K562 (cell line): ENCODE measurements around the gene SS18L1. TPM values are rescaled to one million over a fixed set of nuclear protein-coding genes. Genes with fewer than 3 reads are reported as not detected.

Experiments used
- ATAC-seq: fragments of 200-7000 bp; cut with Tn5 transposase; 3 replicates; pipeline ENCODE4 v1.9.1; 2020; ENCODE audit warnings: moderate library complexity
- BruUV-seq: library from RNA; stranded (reverse); fragments of 400-500 nt; replicated peaks from 2 replicates; lab custom pipeline; 2021; lab: Mats Ljungman, UMichigan
- CTCF ChIA-PET: fragments of 300-600 bp; formaldehyde crosslinking; extraction: SDS; loops from one replicate; lab custom pipeline; 2021; ENCODE audit warnings: low intra/inter-chr PET ratio; lab: Yijun Ruan, JAX
- POLR2A ChIA-PET: fragments of 300-600, 350-650 bp; sonication (Branson Sonifier 250); formaldehyde crosslinking; extraction: SDS; loops from one replicate; lab custom pipeline; 2021; ENCODE audit warnings: antibody characterized with exemption, inconsistent platforms; lab: Yijun Ruan, JAX
- DNase-seq, 4 experiments: peaks; one replicate each; pipeline versions ENCODE4 v3.0.0 to v3.0.0-alpha.2; 2011 to 2018; ENCODE audit warnings: low spot score in 3 of 4, mixed read lengths in 3 of 4; ENCODE audit errors: extremely low read depth in 1 of 4
- FAIRE-seq: peaks from 2 replicates; lab custom pipeline; 2011; peaks lifted over from hg19 to GRCh38; lab: Jason Lieb, UNC
- H2AFZ ChIP-seq: 2 replicates; pipeline ENCODE4 v1.6.0; 2011; ENCODE audit warnings: low read depth, low read length, control low read depth, inconsistent platforms
- H3K27ac ChIP-seq: fragments of 200-600 bp; 3 replicates; pipeline ENCODE4 v1.8.0; 2011; ENCODE audit warnings: low read depth, mild to moderate bottlenecking, control low read depth, inconsistent platforms, low read length, moderate library complexity, mixed read lengths; ENCODE audit errors: extremely low read depth
- H3K27me3 ChIP-seq, 2 experiments: fragments of 300-600 bp in 1 of 2; 2 replicates in 1 of 2; 3 replicates in 1 of 2; pipeline versions ENCODE4 v1.6.0 to v1.8.0; 2011; ENCODE audit warnings: inconsistent platforms in 2 of 2, low read length in 2 of 2, mild to moderate bottlenecking in 1 of 2, mixed read lengths in 1 of 2, moderate library complexity in 1 of 2; ENCODE audit not compliant: control insufficient read depth in 2 of 2, insufficient read depth in 2 of 2
- H3K36me3 ChIP-seq: fragments of 300-600 bp; 3 replicates; pipeline ENCODE4 v1.8.0; 2011; ENCODE audit warnings: mild to moderate bottlenecking, low read length, inconsistent platforms; ENCODE audit not compliant: control insufficient read depth, insufficient read depth
- H3K4me1 ChIP-seq, 2 experiments: fragments of 200-600 bp in 1 of 2; replicated peaks in 1 of 2; 2 replicates in 1 of 2; 3 replicates in 1 of 2; pipeline versions ENCODE4 v1.5.1 to v1.8.0; 2011; ENCODE audit warnings: inconsistent platforms in 2 of 2, low read length in 2 of 2, mild to moderate bottlenecking in 1 of 2, mixed read lengths in 1 of 2, moderate library complexity in 1 of 2; ENCODE audit not compliant: control insufficient read depth in 2 of 2, insufficient read depth in 2 of 2
- H3K4me2 ChIP-seq: 2 replicates; pipeline ENCODE4 v1.6.1; 2011; ENCODE audit warnings: low read length, control low read depth, inconsistent platforms, mixed read lengths; ENCODE audit not compliant: insufficient read depth
- H3K4me3 ChIP-seq: fragments of 200-600 bp; sonication (generic), shearing (Covaris generic); 2 replicates; pipeline ENCODE4 v1.5.1; 2016; ENCODE audit warnings: control low read depth, inconsistent platforms
- H3K79me2 ChIP-seq: fragments of 200-600 bp; 3 replicates; pipeline ENCODE4 v1.8.0; 2011; ENCODE audit warnings: low read length, inconsistent platforms; ENCODE audit not compliant: control insufficient read depth, insufficient read depth
- H3K9ac ChIP-seq, 2 experiments: 2 replicates each; pipeline versions ENCODE4 v1.6.0 to v1.6.1; 2011; ENCODE audit warnings: low read depth in 2 of 2, low read length in 2 of 2, control low read depth in 1 of 2, inconsistent platforms in 1 of 2, mild to moderate bottlenecking in 1 of 2, mixed read lengths in 1 of 2; ENCODE audit not compliant: insufficient read depth in 1 of 2
- H3K9me1 ChIP-seq: one replicate; pipeline ENCODE4 v1.6.0; 2011; ENCODE audit warnings: inconsistent platforms, mild to moderate bottlenecking, low read length, moderate library complexity; ENCODE audit not compliant: control insufficient read depth, insufficient read depth
- H3K9me3 ChIP-seq: replicated peaks from 2 replicates; pipeline ENCODE4 v1.5.1; 2011; ENCODE audit warnings: low read depth, low read length, inconsistent platforms; ENCODE audit not compliant: control insufficient read depth, insufficient read depth
- H4K20me1 ChIP-seq: replicated peaks from 2 replicates; pipeline ENCODE4 v1.6.1; 2011; ENCODE audit warnings: low read length, inconsistent platforms, mixed read lengths; ENCODE audit not compliant: control insufficient read depth, insufficient read depth
- BCLAF1 ChIP-seq, 2 experiments: fragments of 450-650 bp in 1 of 2; IDR thresholded peaks; 2 replicates each; pipeline ENCODE4 v1.6.1; 2011 to 2017; ENCODE audit warnings: low read depth in 2 of 2, antibody characterized with exemption in 1 of 2, borderline replicate concordance in 1 of 2, low read length in 1 of 2, mild to moderate bottlenecking in 1 of 2, mixed read lengths in 1 of 2; ENCODE audit not compliant: control insufficient read depth in 1 of 2
- CHD4 ChIP-seq: fragments of 200-600 bp; sonication (generic); IDR thresholded peaks from 3 replicates; pipeline ENCODE4 v1.6.1; 2012; ENCODE audit warnings: low read depth, mild to moderate bottlenecking, mixed read lengths, low read length, inconsistent platforms; ENCODE audit not compliant: insufficient read depth, insufficient replicate concordance, poor library complexity, severe bottlenecking
- ESRRB ChIP-seq: fragments of 250-450 bp; sonication (Bioruptor Pico); IDR thresholded peaks from 2 replicates; pipeline ENCODE4 v1.5.0; 2020; ENCODE audit warnings: mild to moderate bottlenecking, moderate library complexity, borderline replicate concordance
- KLF1 ChIP-seq: fragments of 450-650 bp; IDR thresholded peaks from 2 replicates; pipeline ENCODE4 v1.6.1; 2016; ENCODE audit warnings: missing genetic modification characterization, missing compliant biosample characterization
- NUFIP1 ChIP-seq: fragments of 450-650 bp; IDR thresholded peaks from 2 replicates; pipeline ENCODE4 v1.6.1; 2018; ENCODE audit not compliant: partially characterized antibody
- PTBP1 ChIP-seq: fragments of 200-400 bp; formaldehyde crosslinking; IDR thresholded peaks from 2 replicates; pipeline ENCODE4 v1.6.1; 2017; ENCODE audit warnings: low read depth, low read length
- STAG1 ChIP-seq: sonication (generic); formaldehyde crosslinking; IDR thresholded peaks from 2 replicates; pipeline ENCODE4 v1.5.0; 2020; ENCODE audit warnings: missing genetic modification reagents, borderline replicate concordance
- ZNF232 ChIP-seq: sonication (generic); formaldehyde crosslinking; IDR thresholded peaks from 2 replicates; pipeline ENCODE4 v1.8.0; 2022; ENCODE audit warnings: mild to moderate bottlenecking, missing genetic modification reagents
- ZNF41 ChIP-seq: fragments of 250-450 bp; sonication (Bioruptor Pico); conservative IDR thresholded peaks from 2 replicates; pipeline ENCODE4 v1.4.0; 2020; ENCODE audit warnings: mild to moderate bottlenecking
- ZNF830 ChIP-seq: fragments of 250-450 bp; sonication (Bioruptor Pico); IDR thresholded peaks from 2 replicates; pipeline ENCODE4 v1.5.0; 2021; ENCODE audit warnings: mild to moderate bottlenecking
- WGBS: fragments of 100-300 bp; shearing (Covaris generic); methylation state at CpG from one replicate; pipeline ENCODE4 v1.1.6; 2016; ENCODE audit warnings: low coverage, mixed read lengths; ENCODE audit not compliant: insufficient coverage; ENCODE audit errors: missing lambda C conversion rate; 5-methylcytosine and 5-hydroxymethylcytosine counted together
- in situ Hi-C: fragments of 300-500 bp; cut with MboI; formaldehyde crosslinking; loops from 4 replicates; pipeline ENCODE4 v1.15.0; 2018; ENCODE audit warnings: inconsistent platforms, mixed read lengths
- intact Hi-C: fragments of 100-400 bp; cut with micrococcal nuclease; formaldehyde crosslinking; loops from 2 replicates; pipeline ENCODE4 v1.14.2; 2022
- polyA plus RNA-seq, 8 experiments: library from polyadenylated mRNA; depleted of rRNA in 4 of 8; stranded (reverse) in 5 of 8; unstranded in 3 of 8; fragments of >200 nt; fragmentation: Nextera tagmentation in 2 of 8; fragmentation: Illumina TruSeq in 1 of 8; extraction: Ambion mirVana in 2 of 8; extraction: Trizol in 1 of 8; gene quantifications; 2 replicates each; pipeline versions ENCODE4 v1.2.1 to v1.2.3, GENCODE V29; 2011 to 2014; ENCODE audit warnings: inconsistent platforms in 1 of 8, missing spikeins in 1 of 8
- total RNA-seq, 7 experiments: library from RNA; depleted of rRNA in 6 of 7; stranded (reverse); fragments of >200 nt in 6 of 7; fragmentation: Illumina TruSeq in 2 of 7; extraction: Trizol in 2 of 7; gene quantifications; 2 replicates each; pipeline versions ENCODE4 v1.2.1 to v1.2.3, GENCODE V29; 2011 to 2021; ENCODE audit warnings: low replicate concordance in 1 of 7
- TF ChIP-seq, protein P1 (sequence below), 2 experiments: IDR thresholded peaks; 2 replicates each; pipeline ENCODE4 v1.6.1; 2012; ENCODE audit warnings: improper control_type of control experiment in 2 of 2, low read depth in 2 of 2, low read length in 2 of 2, borderline replicate concordance in 1 of 2

SS18L1 gene
- total and polyA plus RNA-seq, 9 of the 15 experiments (the other 6 are each of a cell fraction or from before 2014, with no cell fraction given): 2.7 to 28.3 (median 15.1) TPM

DNA sequence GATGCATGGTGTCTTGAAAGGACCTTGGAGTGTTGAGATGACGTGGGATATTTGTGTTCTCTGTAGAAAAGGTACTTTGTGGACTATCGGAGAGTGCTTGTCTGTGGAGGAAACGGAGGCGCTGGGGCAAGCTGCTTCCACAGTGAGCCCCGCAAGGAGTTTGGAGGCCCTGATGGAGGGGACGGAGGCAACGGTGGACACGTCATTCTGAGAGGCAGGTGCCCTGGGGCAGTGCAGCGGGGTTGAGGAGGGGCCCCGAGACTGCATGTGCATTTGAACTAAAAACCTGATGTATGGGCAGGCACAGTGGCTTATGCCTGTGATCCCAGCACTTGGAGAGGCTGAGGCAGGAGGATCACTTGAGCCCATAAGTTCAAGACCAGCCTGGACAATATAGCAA lies 52.2 kb downstream of the SS18L1 start:
- intact Hi-C loops: no loop called here
- DNase-seq: no peak
- WGBS: 91% methylated on average over 9 of the region's 10 CpGs
- no TSS peak for BruUV-seq
- peaks cover 14% of the 10 kb centered on the region for H3K79me2 ChIP-seq
- ChIA-PET POLR2A (interaction anchor here (1.1 kb wide), 1 partner anchor 13 kb away, joined by 3 read pairs; no protein-coding TSS in a partner anchor), CTCF (no interaction called here)
- H3K9me1 ChIP-seq: no peaks in the 10 kb centered on the region
- no peak for ATAC-seq
- peaks cover 0 to 3% of the 10 kb centered on the region in 2 experiments; a peak in 1 of 5 replicates for H3K4me1 ChIP-seq
- no peak overlapping the region for H3K4me3 ChIP-seq
- H3K27ac ChIP-seq: no peak overlapping the region
- no peak overlapping the region for H2AFZ ChIP-seq
- H3K9ac ChIP-seq: no peak overlapping the region
- no peak for FAIRE-seq
- H3K9me3 ChIP-seq: no peaks in the 10 kb centered on the region
- H3K4me2 ChIP-seq: no peak overlapping the region
- H3K27me3 ChIP-seq: no peaks in the 10 kb centered on the region
- peaks cover 8% of the 10 kb centered on the region; the same call in 1 of the 2 replicates for H4K20me1 ChIP-seq
- H3K36me3 ChIP-seq: peaks cover 86% of the 10 kb centered on the region; the same call in 2 of the 3 replicates
- in situ Hi-C loops: no loop called here
- TF ChIP-seq NUFIP1: no peak
- no peak for TF ChIP-seq ZNF830 (CRISPR knock-in tag)
- TF ChIP-seq, protein P1, sequence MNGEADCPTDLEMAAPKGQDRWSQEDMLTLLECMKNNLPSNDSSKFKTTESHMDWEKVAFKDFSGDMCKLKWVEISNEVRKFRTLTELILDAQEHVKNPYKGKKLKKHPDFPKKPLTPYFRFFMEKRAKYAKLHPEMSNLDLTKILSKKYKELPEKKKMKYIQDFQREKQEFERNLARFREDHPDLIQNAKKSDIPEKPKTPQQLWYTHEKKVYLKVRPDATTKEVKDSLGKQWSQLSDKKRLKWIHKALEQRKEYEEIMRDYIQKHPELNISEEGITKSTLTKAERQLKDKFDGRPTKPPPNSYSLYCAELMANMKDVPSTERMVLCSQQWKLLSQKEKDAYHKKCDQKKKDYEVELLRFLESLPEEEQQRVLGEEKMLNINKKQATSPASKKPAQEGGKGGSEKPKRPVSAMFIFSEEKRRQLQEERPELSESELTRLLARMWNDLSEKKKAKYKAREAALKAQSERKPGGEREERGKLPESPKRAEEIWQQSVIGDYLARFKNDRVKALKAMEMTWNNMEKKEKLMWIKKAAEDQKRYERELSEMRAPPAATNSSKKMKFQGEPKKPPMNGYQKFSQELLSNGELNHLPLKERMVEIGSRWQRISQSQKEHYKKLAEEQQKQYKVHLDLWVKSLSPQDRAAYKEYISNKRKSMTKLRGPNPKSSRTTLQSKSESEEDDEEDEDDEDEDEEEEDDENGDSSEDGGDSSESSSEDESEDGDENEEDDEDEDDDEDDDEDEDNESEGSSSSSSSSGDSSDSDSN (IDR thresholded peaks at IDR 0.05; ENCODE audit: borderline replicate concordance in 1 of 2, low read depth in 2 of 2, low read length in 2 of 2): no peak
- TF ChIP-seq ZNF232 (CRISPR knock-in tag): no peak
- no peak for TF ChIP-seq ZNF41 (CRISPR knock-in tag)
- no peak for TF ChIP-seq PTBP1
- no peak for TF ChIP-seq ESRRB (CRISPR knock-in tag)
- TF ChIP-seq CHD4: no peak
- no peak for TF ChIP-seq KLF1
- no peak for TF ChIP-seq BCLAF1 (IDR thresholded peaks at IDR 0.05; ENCODE audit: borderline replicate concordance in 1 of 2, control insufficient read depth in 1 of 2, low read depth in 2 of 2, low read length in 1 of 2)
- TF ChIP-seq STAG1 (CRISPR knock-in tag): no peak
